DND-41 (cell line): ENCODE measurements around the gene FNBP1.

Experiments
- EZH2 ChIP-seq: IDR thresholded peaks from 3 replicates; pipeline ENCODE4 v1.6.1; 2012; ENCODE audit warnings: borderline replicate concordance, low read depth, mild to moderate bottlenecking, moderate library complexity, low read length, inconsistent platforms; ENCODE audit not compliant: severe bottlenecking
- TF ChIP-seq, protein P1 (sequence below): IDR thresholded peaks from 2 replicates; pipeline ENCODE4 v1.5.1; 2012; ENCODE audit warnings: borderline replicate concordance, low read length, moderate library complexity, mild to moderate bottlenecking; ENCODE audit not compliant: poor library complexity, severe bottlenecking; ENCODE audit errors: extremely low read depth

- TF ChIP-seq, protein P1, sequence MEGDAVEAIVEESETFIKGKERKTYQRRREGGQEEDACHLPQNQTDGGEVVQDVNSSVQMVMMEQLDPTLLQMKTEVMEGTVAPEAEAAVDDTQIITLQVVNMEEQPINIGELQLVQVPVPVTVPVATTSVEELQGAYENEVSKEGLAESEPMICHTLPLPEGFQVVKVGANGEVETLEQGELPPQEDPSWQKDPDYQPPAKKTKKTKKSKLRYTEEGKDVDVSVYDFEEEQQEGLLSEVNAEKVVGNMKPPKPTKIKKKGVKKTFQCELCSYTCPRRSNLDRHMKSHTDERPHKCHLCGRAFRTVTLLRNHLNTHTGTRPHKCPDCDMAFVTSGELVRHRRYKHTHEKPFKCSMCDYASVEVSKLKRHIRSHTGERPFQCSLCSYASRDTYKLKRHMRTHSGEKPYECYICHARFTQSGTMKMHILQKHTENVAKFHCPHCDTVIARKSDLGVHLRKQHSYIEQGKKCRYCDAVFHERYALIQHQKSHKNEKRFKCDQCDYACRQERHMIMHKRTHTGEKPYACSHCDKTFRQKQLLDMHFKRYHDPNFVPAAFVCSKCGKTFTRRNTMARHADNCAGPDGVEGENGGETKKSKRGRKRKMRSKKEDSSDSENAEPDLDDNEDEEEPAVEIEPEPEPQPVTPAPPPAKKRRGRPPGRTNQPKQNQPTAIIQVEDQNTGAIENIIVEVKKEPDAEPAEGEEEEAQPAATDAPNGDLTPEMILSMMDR = no peak
- TF ChIP-seq EZH2 = no peak
These were observed 34.5 kb downstream of the FNBP1 start for GRCh38 chr9:130008538-130008937.
